Kasumi-1 (cell line): ENCODE measurements around the gene GIGYF1.
A peak's percentile ranks its signal among the peaks of the same experiment; 100 is the strongest.
"Not testable (repeated sequence)": the region's sequence is repeated elsewhere in the genome, so short reads cannot be mapped to it uniquely, and the experiment has no call there.

Experiments
- DNase-seq, 2 experiments: peaks; one replicate each; lab custom pipeline; 2025; lab: John Stamatoyannopoulos, UW

GIGYF1 gene

GRCh38 chr7:100673302-100673941, 20.6 kb downstream of the GIGYF1 start, which contains the start of gene GNB2:
TSS of gene GNB2 (plus strand) at chr7:100673740. CDS start at chr7:100676266, 2,526 bp downstream.
- peak; percentile 94 for DNase-seq

- no peak for DNase-seq
Observed at GRCh38 chr7:100671353-100672327, 22.4 kb downstream of the GIGYF1 start.

GRCh38 chr7:100670074-100670473, 24.0 kb downstream of the GIGYF1 start:
- no peak for DNase-seq

- DNase-seq = not testable (repeated sequence)
Observed at GRCh38 chr7:100669106-100669505, 24.9 kb downstream of the GIGYF1 start.

- no peak for DNase-seq
Observed at GRCh38 chr7:100668069-100668449, 26.0 kb downstream of the GIGYF1 start.

- no peak for DNase-seq
Observed at GRCh38 chr7:100667331-100668068, 26.6 kb downstream of the GIGYF1 start.

- DNase-seq = no peak
Observed at GRCh38 chr7:100665168-100665726, 28.8 kb downstream of the GIGYF1 start.

- DNase-seq = not testable (repeated sequence)
Observed at GRCh38 chr7:100662194-100662776, 31.8 kb downstream of the GIGYF1 start.

- no peak for DNase-seq
Observed at GRCh38 chr7:100655908-100656674, 38.0 kb downstream of the GIGYF1 start, which contains the start of gene ACTL6B. TSS of gene ACTL6B (minus strand) at chr7:100656448. CDS start at chr7:100656354, 94 bp downstream.

GRCh38 chr7:100654908-100655831, 38.9 kb downstream of the GIGYF1 start:
- no peak for DNase-seq

- no peak for DNase-seq
Observed at GRCh38 chr7:100649826-100650565, 44.1 kb downstream of the GIGYF1 start.

- no peak for DNase-seq
Observed at GRCh38 chr7:100642534-100642907, 51.5 kb downstream of the GIGYF1 start.

- DNase-seq = no peak
Observed at GRCh38 chr7:100641860-100642533, 52.1 kb downstream of the GIGYF1 start.

- DNase-seq = no peak
Observed at GRCh38 chr7:100641463-100641859, 52.6 kb downstream of the GIGYF1 start, which contains the start of gene TFR2. TSS of gene TFR2 (minus strand) at chr7:100641552. CDS start at chr7:100641509, 43 bp downstream.

GRCh38 chr7:100640517-100641440, 53.3 kb downstream of the GIGYF1 start:
- DNase-seq = no peak

- DNase-seq = no peak
Observed at GRCh38 chr7:100639995-100640516, 54.0 kb downstream of the GIGYF1 start.
